K562 (cell line): Measurements from ENCODE around the gene FBLIM1. TPM values are rescaled to one million over a fixed set of nuclear protein-coding genes. Genes with fewer than 3 reads are reported as not detected.
A peak's percentile ranks its signal among the peaks of the same experiment; 100 is the strongest.

Source experiments
- CUX1 ChIP-seq: fragments of 200-800 bp; sonication (Bioruptor generic); IDR thresholded peaks from 2 replicates; pipeline ENCODE4 v1.6.1; 2016; ENCODE audit warnings: missing genetic modification characterization, missing compliant biosample characterization
- ELF4 ChIP-seq: fragments of 450-650 bp; formaldehyde crosslinking; IDR thresholded peaks from 2 replicates; pipeline ENCODE4 v1.4.0; 2022; ENCODE audit warnings: missing genetic modification characterization
- HBP1 ChIP-seq: fragments of 450-650 bp; formaldehyde crosslinking; IDR thresholded peaks from 2 replicates; pipeline ENCODE4 v1.4.0; 2022; ENCODE audit warnings: missing genetic modification characterization
- IRF2 ChIP-seq: sonication (generic); formaldehyde crosslinking; IDR thresholded peaks from 2 replicates; pipeline ENCODE4 v1.8.1; 2022; ENCODE audit warnings: mild to moderate bottlenecking, missing genetic modification reagents
- SRSF7 ChIP-seq: fragments of 200-400 bp; formaldehyde crosslinking; optimal IDR thresholded peaks from 2 replicates; pipeline ENCODE3; 2017; ENCODE audit warnings: mild to moderate bottlenecking, low read depth, low read length
- WHSC1 ChIP-seq: IDR thresholded peaks from one replicate; pipeline ENCODE4 v1.6.1; 2012; ENCODE audit warnings: low read length, control low read depth, inconsistent platforms
- polyA plus RNA-seq, 8 experiments: library from polyadenylated mRNA; depleted of rRNA in 4 of 8; stranded (reverse) in 5 of 8; unstranded in 3 of 8; fragments of >200 nt; fragmentation: Nextera tagmentation in 2 of 8; fragmentation: Illumina TruSeq in 1 of 8; extraction: Ambion mirVana in 2 of 8; extraction: Trizol in 1 of 8; gene quantifications; 2 replicates each; pipeline versions ENCODE4 v1.2.1 to v1.2.3, GENCODE V29; 2011 to 2014; ENCODE audit warnings: inconsistent platforms in 1 of 8, missing spikeins in 1 of 8
- total RNA-seq, 7 experiments: library from RNA; depleted of rRNA in 6 of 7; stranded (reverse); fragments of >200 nt in 6 of 7; fragmentation: Illumina TruSeq in 2 of 7; extraction: Trizol in 2 of 7; gene quantifications; 2 replicates each; pipeline versions ENCODE4 v1.2.1 to v1.2.3, GENCODE V29; 2011 to 2021; ENCODE audit warnings: low replicate concordance in 1 of 7
- TF ChIP-seq, protein P1 (sequence below), 2 experiments: fragments of 450-650 bp in 1 of 2; sonication (generic) in 1 of 2; formaldehyde crosslinking; conservative IDR thresholded peaks; 2 replicates each; pipeline versions ENCODE4 v1.4.0 to v1.8.1; 2020 to 2022; ENCODE audit warnings: mild to moderate bottlenecking in 1 of 2, missing genetic modification reagents in 1 of 2
- TF ChIP-seq, protein P2 (sequence below): fragments of 450-650 bp; IDR thresholded peaks from 2 replicates; pipeline ENCODE4 v1.6.1; 2016; ENCODE audit warnings: low read depth

FBLIM1 gene
- total and polyA plus RNA-seq, 9 of the 15 experiments (the other 6 are each of a cell fraction or from before 2014, with no cell fraction given) = 0.14 to 0.24 TPM; not detected in 7

DNA sequence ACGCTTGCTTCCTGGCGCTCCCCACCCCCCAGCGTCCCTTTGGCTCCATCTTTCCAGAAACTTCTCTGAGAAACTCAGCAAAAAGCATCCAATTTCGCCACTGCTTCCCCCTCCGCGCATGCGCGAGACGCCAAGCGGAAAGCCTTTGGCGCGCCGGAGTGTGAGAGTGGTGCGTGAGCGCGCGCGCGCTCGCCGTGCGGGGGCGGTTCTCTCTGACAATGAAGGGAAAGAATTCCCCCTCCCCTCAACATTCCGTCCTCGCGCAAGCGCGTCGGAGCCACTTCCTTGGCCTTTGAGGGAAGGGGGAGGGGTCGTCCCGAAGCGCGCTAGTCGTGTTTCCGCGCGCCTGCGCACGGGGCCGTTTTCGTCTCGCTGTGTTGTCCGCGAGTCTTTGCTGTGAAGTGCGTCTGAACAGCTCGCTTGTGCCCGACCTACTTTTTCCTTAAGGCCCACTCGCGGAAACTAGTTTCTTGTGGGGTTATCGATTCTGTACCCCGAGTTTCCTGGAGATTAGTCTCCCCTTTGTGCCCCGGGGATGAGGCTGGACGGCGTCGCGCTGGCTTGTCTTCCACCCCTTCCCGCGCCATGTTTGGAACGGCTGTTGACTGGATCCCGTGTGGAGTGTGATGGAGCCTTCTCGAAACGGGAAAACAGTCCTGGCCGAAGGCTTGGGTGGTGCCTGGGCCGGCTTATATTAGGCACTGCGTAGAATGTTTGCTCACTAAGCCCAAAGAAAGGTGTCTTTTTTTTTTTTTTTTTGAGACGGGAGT is 77.3 kb downstream of the FBLIM1 start (continued):
- peak; percentile 81; the same call in 1 of the 2 replicates for TF ChIP-seq HBP1 (CRISPR knock-in tag)
- TF ChIP-seq ELF4 (CRISPR knock-in tag) = 0 out of 2 replicates have a peak, but pooled peaks have one; percentile 69
- no peak for TF ChIP-seq IRF2
- TF ChIP-seq, protein P1, sequence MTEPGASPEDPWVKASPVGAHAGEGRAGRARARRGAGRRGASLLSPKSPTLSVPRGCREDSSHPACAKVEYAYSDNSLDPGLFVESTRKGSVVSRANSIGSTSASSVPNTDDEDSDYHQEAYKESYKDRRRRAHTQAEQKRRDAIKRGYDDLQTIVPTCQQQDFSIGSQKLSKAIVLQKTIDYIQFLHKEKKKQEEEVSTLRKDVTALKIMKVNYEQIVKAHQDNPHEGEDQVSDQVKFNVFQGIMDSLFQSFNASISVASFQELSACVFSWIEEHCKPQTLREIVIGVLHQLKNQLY (CRISPR knock-in tag; conservative IDR thresholded peaks at IDR 0.05) = 0 out of 4 replicates have a peak, but pooled peaks of 1 of the 2 experiments have one; percentile 63
- no peak for TF ChIP-seq SRSF7
- TF ChIP-seq CUX1 (CRISPR knock-in tag) = peak; percentile 70
- no peak for TF ChIP-seq WHSC1
- TF ChIP-seq, protein P2, sequence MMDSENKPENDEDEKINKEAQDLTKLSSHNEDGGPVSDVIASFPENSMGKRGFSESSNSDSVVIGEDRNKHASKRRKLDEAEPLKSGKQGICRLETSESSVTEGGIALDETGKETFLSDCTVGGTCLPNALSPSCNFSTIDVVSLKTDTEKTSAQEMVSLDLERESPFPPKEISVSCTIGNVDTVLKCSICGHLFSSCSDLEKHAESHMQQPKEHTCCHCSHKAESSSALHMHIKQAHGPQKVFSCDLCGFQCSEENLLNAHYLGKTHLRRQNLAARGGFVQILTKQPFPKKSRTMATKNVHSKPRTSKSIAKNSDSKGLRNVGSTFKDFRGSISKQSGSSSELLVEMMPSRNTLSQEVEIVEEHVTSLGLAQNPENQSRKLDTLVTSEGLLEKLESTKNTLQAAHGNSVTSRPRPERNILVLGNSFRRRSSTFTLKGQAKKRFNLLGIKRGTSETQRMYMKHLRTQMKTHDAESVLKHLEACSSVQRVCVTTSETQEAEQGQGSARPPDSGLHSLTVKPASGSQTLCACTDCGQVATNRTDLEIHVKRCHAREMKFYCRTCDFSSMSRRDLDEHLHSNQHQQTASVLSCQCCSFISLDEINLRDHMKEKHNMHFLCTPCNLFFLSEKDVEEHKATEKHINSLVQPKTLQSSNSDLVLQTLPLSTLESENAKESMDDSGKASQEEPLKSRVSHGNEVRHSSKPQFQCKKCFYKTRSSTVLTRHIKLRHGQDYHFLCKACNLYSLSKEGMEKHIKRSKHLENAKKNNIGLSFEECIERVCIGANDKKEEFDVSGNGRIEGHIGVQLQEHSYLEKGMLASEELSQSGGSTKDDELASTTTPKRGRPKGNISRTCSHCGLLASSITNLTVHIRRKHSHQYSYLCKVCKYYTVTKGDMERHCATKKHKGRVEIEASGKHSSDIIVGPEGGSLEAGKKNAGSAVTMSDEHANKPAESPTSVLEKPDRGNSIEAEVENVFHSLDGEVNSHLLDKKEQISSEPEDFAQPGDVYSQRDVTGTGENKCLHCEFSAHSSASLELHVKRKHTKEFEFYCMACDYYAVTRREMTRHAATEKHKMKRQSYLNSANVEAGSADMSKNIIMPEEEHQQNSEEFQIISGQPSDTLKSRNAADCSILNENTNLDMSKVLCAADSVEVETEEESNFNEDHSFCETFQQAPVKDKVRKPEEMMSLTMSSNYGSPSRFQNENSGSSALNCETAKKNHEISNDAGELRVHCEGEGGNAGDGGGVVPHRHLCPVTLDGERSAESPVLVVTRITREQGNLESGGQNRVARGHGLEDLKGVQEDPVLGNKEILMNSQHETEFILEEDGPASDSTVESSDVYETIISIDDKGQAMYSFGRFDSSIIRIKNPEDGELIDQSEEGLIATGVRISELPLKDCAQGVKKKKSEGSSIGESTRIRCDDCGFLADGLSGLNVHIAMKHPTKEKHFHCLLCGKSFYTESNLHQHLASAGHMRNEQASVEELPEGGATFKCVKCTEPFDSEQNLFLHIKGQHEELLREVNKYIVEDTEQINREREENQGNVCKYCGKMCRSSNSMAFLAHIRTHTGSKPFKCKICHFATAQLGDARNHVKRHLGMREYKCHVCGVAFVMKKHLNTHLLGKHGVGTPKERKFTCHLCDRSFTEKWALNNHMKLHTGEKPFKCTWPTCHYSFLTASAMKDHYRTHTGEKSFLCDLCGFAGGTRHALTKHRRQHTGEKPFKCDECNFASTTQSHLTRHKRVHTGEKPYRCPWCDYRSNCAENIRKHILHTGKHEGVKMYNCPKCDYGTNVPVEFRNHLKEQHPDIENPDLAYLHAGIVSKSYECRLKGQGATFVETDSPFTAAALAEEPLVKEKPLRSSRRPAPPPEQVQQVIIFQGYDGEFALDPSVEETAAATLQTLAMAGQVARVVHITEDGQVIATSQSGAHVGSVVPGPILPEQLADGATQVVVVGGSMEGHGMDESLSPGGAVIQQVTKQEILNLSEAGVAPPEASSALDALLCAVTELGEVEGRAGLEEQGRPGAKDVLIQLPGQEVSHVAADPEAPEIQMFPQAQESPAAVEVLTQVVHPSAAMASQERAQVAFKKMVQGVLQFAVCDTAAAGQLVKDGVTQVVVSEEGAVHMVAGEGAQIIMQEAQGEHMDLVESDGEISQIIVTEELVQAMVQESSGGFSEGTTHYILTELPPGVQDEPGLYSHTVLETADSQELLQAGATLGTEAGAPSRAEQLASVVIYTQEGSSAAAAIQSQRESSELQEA = peak; percentile 53; the same call in 1 of the 2 replicates
